Measurements from ENCODE around the gene PRRT1.

- TF ChIP-seq, protein P1, sequence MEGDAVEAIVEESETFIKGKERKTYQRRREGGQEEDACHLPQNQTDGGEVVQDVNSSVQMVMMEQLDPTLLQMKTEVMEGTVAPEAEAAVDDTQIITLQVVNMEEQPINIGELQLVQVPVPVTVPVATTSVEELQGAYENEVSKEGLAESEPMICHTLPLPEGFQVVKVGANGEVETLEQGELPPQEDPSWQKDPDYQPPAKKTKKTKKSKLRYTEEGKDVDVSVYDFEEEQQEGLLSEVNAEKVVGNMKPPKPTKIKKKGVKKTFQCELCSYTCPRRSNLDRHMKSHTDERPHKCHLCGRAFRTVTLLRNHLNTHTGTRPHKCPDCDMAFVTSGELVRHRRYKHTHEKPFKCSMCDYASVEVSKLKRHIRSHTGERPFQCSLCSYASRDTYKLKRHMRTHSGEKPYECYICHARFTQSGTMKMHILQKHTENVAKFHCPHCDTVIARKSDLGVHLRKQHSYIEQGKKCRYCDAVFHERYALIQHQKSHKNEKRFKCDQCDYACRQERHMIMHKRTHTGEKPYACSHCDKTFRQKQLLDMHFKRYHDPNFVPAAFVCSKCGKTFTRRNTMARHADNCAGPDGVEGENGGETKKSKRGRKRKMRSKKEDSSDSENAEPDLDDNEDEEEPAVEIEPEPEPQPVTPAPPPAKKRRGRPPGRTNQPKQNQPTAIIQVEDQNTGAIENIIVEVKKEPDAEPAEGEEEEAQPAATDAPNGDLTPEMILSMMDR (IDR thresholded peaks at IDR 0.05), result no peak
- TF ChIP-seq POLR2AphosphoS5 (IDR thresholded peaks at IDR 0.05) (no peak), POLR2A (IDR thresholded peaks at IDR 0.05; ENCODE audit: low read depth) (no peak)
Measured at GRCh38 chr6:32174416-32174815, 22.7 kb upstream of the PRRT1 start.

Data from esophagus muscularis mucosa (tissue), 3 donors.